Measurements from ENCODE around the gene E2F6.

Gene E2F6

GRCh38 chr2:11450791-11451190, 15.2 kb downstream of the E2F6 start:
- Histone ChIP-seq H3K36me3 (ENCODE audit: insufficient read depth, low read length) (peaks cover 48% of the 10 kb centered on the region), H3K9me3 (ENCODE audit: low read length) (no peaks in the 10 kb centered on the region), H3K27ac (ENCODE audit: low read depth, low read length) (no peak overlapping the region), H3K9ac (ENCODE audit: low read length) (no peak overlapping the region), H3K27me3 (ENCODE audit: control insufficient read depth in 1 of 2, insufficient read depth in 2 of 2, low read length in 2 of 2) (no peaks in the 10 kb centered on the region), H3K4me3 (ENCODE audit: low read depth in 1 of 2, low read length in 2 of 2) (no peak overlapping the region), H3K4me1 (ENCODE audit: insufficient read depth, low read length) (no peaks in the 10 kb centered on the region)

GRCh38 chr2:11446733-11447248, 19.2 kb downstream of the E2F6 start:
- H3K27ac ChIP-seq (ENCODE audit: low read depth, low read length) = no peak overlapping the region
- H3K36me3 ChIP-seq (ENCODE audit: insufficient read depth, low read length) = peaks cover 51% of the 10 kb centered on the region
- no peaks in the 10 kb centered on the region for H3K9me3 ChIP-seq (ENCODE audit: low read length)
- H3K9ac ChIP-seq (ENCODE audit: low read length) = no peak overlapping the region
- H3K4me3 ChIP-seq (ENCODE audit: low read depth in 1 of 2, low read length in 2 of 2) = no peak overlapping the region
- H3K27me3 ChIP-seq (ENCODE audit: control insufficient read depth in 1 of 2, insufficient read depth in 2 of 2, low read length in 2 of 2) = no peaks in the 10 kb centered on the region
- no peaks in the 10 kb centered on the region for H3K4me1 ChIP-seq (ENCODE audit: insufficient read depth, low read length)

- peaks cover 49% of the 10 kb centered on the region for H3K36me3 ChIP-seq (ENCODE audit: insufficient read depth, low read length)
- no peak overlapping the region for H3K27ac ChIP-seq (ENCODE audit: low read depth, low read length)
- no peaks in the 10 kb centered on the region for H3K4me1 ChIP-seq (ENCODE audit: insufficient read depth, low read length)
- H3K9ac ChIP-seq (ENCODE audit: low read length) = no peak overlapping the region
- no peak overlapping the region for H3K4me3 ChIP-seq (ENCODE audit: low read depth in 1 of 2, low read length in 2 of 2)
- no peaks in the 10 kb centered on the region for H3K9me3 ChIP-seq (ENCODE audit: low read length)
- H3K27me3 ChIP-seq (ENCODE audit: control insufficient read depth in 1 of 2, insufficient read depth in 2 of 2, low read length in 2 of 2) = no peaks in the 10 kb centered on the region
Measured at GRCh38 chr2:11444737-11445136, 21.2 kb downstream of the E2F6 start.

- H3K4me3 ChIP-seq (ENCODE audit: low read depth in 1 of 2, low read length in 2 of 2) = no peak overlapping the region
- H3K27me3 ChIP-seq (ENCODE audit: control insufficient read depth in 1 of 2, insufficient read depth in 2 of 2, low read length in 2 of 2) = no peaks in the 10 kb centered on the region
- H3K4me1 ChIP-seq (ENCODE audit: insufficient read depth, low read length) = no peaks in the 10 kb centered on the region
- no peaks in the 10 kb centered on the region for H3K9me3 ChIP-seq (ENCODE audit: low read length)
- no peak overlapping the region for H3K27ac ChIP-seq (ENCODE audit: low read depth, low read length)
- no peaks in the 10 kb centered on the region for H3K36me3 ChIP-seq (ENCODE audit: insufficient read depth, low read length)
- no peak overlapping the region for H3K9ac ChIP-seq (ENCODE audit: low read length)
Measured at GRCh38 chr2:11438555-11439080, 27.3 kb downstream of the E2F6 start.

GRCh38 chr2:11437602-11438001, 28.4 kb downstream of the E2F6 start:
- H3K9me3 ChIP-seq (ENCODE audit: low read length) = no peaks in the 10 kb centered on the region
- H3K27me3 ChIP-seq (ENCODE audit: control insufficient read depth in 1 of 2, insufficient read depth in 2 of 2, low read length in 2 of 2) = no peaks in the 10 kb centered on the region
- no peak overlapping the region for H3K4me3 ChIP-seq (ENCODE audit: low read depth in 1 of 2, low read length in 2 of 2)
- no peaks in the 10 kb centered on the region for H3K36me3 ChIP-seq (ENCODE audit: insufficient read depth, low read length)
- H3K9ac ChIP-seq (ENCODE audit: low read length) = no peak overlapping the region
- no peaks in the 10 kb centered on the region for H3K4me1 ChIP-seq (ENCODE audit: insufficient read depth, low read length)
- H3K27ac ChIP-seq (ENCODE audit: low read depth, low read length) = no peak overlapping the region

GRCh38 chr2:11435036-11435435, 30.9 kb downstream of the E2F6 start:
- no peaks in the 10 kb centered on the region for H3K27me3 ChIP-seq (ENCODE audit: control insufficient read depth in 1 of 2, insufficient read depth in 2 of 2, low read length in 2 of 2)
- no peak overlapping the region for H3K9ac ChIP-seq (ENCODE audit: low read length)
- no peaks in the 10 kb centered on the region for H3K4me1 ChIP-seq (ENCODE audit: insufficient read depth, low read length)
- no peak overlapping the region for H3K27ac ChIP-seq (ENCODE audit: low read depth, low read length)
- no peak overlapping the region for H3K4me3 ChIP-seq (ENCODE audit: low read depth in 1 of 2, low read length in 2 of 2)
- H3K36me3 ChIP-seq (ENCODE audit: insufficient read depth, low read length) = no peaks in the 10 kb centered on the region
- no peaks in the 10 kb centered on the region for H3K9me3 ChIP-seq (ENCODE audit: low read length)

GRCh38 chr2:11434443-11434842, 31.5 kb downstream of the E2F6 start:
- no peaks in the 10 kb centered on the region for H3K9me3 ChIP-seq (ENCODE audit: low read length)
- no peak overlapping the region for H3K4me3 ChIP-seq (ENCODE audit: low read depth in 1 of 2, low read length in 2 of 2)
- H3K27ac ChIP-seq (ENCODE audit: low read depth, low read length) = no peak overlapping the region
- no peak overlapping the region for H3K9ac ChIP-seq (ENCODE audit: low read length)
- no peaks in the 10 kb centered on the region for H3K27me3 ChIP-seq (ENCODE audit: control insufficient read depth in 1 of 2, insufficient read depth in 2 of 2, low read length in 2 of 2)
- no peaks in the 10 kb centered on the region for H3K4me1 ChIP-seq (ENCODE audit: insufficient read depth, low read length)
- no peaks in the 10 kb centered on the region for H3K36me3 ChIP-seq (ENCODE audit: insufficient read depth, low read length)

GRCh38 chr2:11433822-11434221, 32.1 kb downstream of the E2F6 start:
- H3K9ac ChIP-seq (ENCODE audit: low read length) = no peak overlapping the region
- H3K27me3 ChIP-seq (ENCODE audit: control insufficient read depth in 1 of 2, insufficient read depth in 2 of 2, low read length in 2 of 2) = no peaks in the 10 kb centered on the region
- no peaks in the 10 kb centered on the region for H3K36me3 ChIP-seq (ENCODE audit: insufficient read depth, low read length)
- no peak overlapping the region for H3K4me3 ChIP-seq (ENCODE audit: low read depth in 1 of 2, low read length in 2 of 2)
- no peaks in the 10 kb centered on the region for H3K9me3 ChIP-seq (ENCODE audit: low read length)
- no peaks in the 10 kb centered on the region for H3K4me1 ChIP-seq (ENCODE audit: insufficient read depth, low read length)
- H3K27ac ChIP-seq (ENCODE audit: low read depth, low read length) = no peak overlapping the region

- Histone ChIP-seq H3K9me3 (ENCODE audit: low read length) (no peaks in the 10 kb centered on the region), H3K27me3 (ENCODE audit: control insufficient read depth in 1 of 2, insufficient read depth in 2 of 2, low read length in 2 of 2) (no peaks in the 10 kb centered on the region), H3K36me3 (ENCODE audit: insufficient read depth, low read length) (no peaks in the 10 kb centered on the region), H3K4me3 (ENCODE audit: low read depth in 1 of 2, low read length in 2 of 2) (no peak overlapping the region), H3K4me1 (ENCODE audit: insufficient read depth, low read length) (no peaks in the 10 kb centered on the region), H3K27ac (ENCODE audit: low read depth, low read length) (no peak overlapping the region), H3K9ac (ENCODE audit: low read length) (no peak overlapping the region)
Measured at GRCh38 chr2:11430729-11431128, 35.2 kb downstream of the E2F6 start.

GRCh38 chr2:11427224-11427623, 38.7 kb downstream of the E2F6 start:
- no peak overlapping the region for H3K27ac ChIP-seq (ENCODE audit: low read depth, low read length)
- H3K4me3 ChIP-seq (ENCODE audit: low read depth in 1 of 2, low read length in 2 of 2) = no peak overlapping the region
- H3K27me3 ChIP-seq (ENCODE audit: control insufficient read depth in 1 of 2, insufficient read depth in 2 of 2, low read length in 2 of 2) = no peaks in the 10 kb centered on the region
- no peaks in the 10 kb centered on the region for H3K4me1 ChIP-seq (ENCODE audit: insufficient read depth, low read length)
- no peaks in the 10 kb centered on the region for H3K9me3 ChIP-seq (ENCODE audit: low read length)
- no peak overlapping the region for H3K9ac ChIP-seq (ENCODE audit: low read length)
- H3K36me3 ChIP-seq (ENCODE audit: insufficient read depth, low read length) = no peaks in the 10 kb centered on the region

- Histone ChIP-seq H3K27ac (ENCODE audit: low read depth, low read length) (no peak overlapping the region), H3K9me3 (ENCODE audit: low read length) (no peaks in the 10 kb centered on the region), H3K27me3 (ENCODE audit: control insufficient read depth in 1 of 2, insufficient read depth in 2 of 2, low read length in 2 of 2) (no peaks in the 10 kb centered on the region), H3K36me3 (ENCODE audit: insufficient read depth, low read length) (no peaks in the 10 kb centered on the region), H3K4me1 (ENCODE audit: insufficient read depth, low read length) (no peaks in the 10 kb centered on the region), H3K4me3 (ENCODE audit: low read depth in 1 of 2, low read length in 2 of 2) (no peak overlapping the region), H3K9ac (ENCODE audit: low read length) (no peak overlapping the region)
Measured at GRCh38 chr2:11422901-11423435, 43.0 kb downstream of the E2F6 start.

- no peaks in the 10 kb centered on the region for H3K4me1 ChIP-seq (ENCODE audit: insufficient read depth, low read length)
- no peaks in the 10 kb centered on the region for H3K9me3 ChIP-seq (ENCODE audit: low read length)
- H3K4me3 ChIP-seq (ENCODE audit: low read depth in 1 of 2, low read length in 2 of 2) = no peak overlapping the region
- H3K27me3 ChIP-seq (ENCODE audit: control insufficient read depth in 1 of 2, insufficient read depth in 2 of 2, low read length in 2 of 2) = no peaks in the 10 kb centered on the region
- no peak overlapping the region for H3K9ac ChIP-seq (ENCODE audit: low read length)
- H3K27ac ChIP-seq (ENCODE audit: low read depth, low read length) = no peak overlapping the region
- no peaks in the 10 kb centered on the region for H3K36me3 ChIP-seq (ENCODE audit: insufficient read depth, low read length)
Measured at GRCh38 chr2:11422491-11422865, 43.5 kb downstream of the E2F6 start.
